SK-N-SH treated with all-trans-retinoic acid at 6 μM for 48 hours (cell line): ENCODE data around the gene CYP2U1.
A peak's percentile ranks its signal among the peaks of the same experiment; 100 is the strongest.

ENCODE experiments used
- ATAC-seq: fragments of 200-7000 bp; cut with Tn5 transposase; 3 replicates; pipeline ENCODE4 v1.9.1; 2020; ENCODE audit warnings: mild to moderate bottlenecking, moderate library complexity
- ARNTL ChIP-seq: fragments of 450-650 bp; formaldehyde crosslinking; IDR thresholded peaks from 2 replicates; pipeline ENCODE4 v1.5.0; 2020; ENCODE audit warnings: low read depth, mild to moderate bottlenecking, moderate library complexity, borderline replicate concordance
- BACH2 ChIP-seq: fragments of 250-450 bp; sonication (Bioruptor Pico); IDR thresholded peaks from 2 replicates; pipeline ENCODE4 v1.9.0; 2021; ENCODE audit warnings: mild to moderate bottlenecking, borderline replicate concordance
- CSDC2 ChIP-seq: fragments of 250-450 bp; sonication (Bioruptor Pico); IDR thresholded peaks from 2 replicates; pipeline ENCODE4 v1.5.0; 2020; ENCODE audit warnings: mild to moderate bottlenecking, moderate library complexity
- GLIS3 ChIP-seq: fragments of 250-450 bp; sonication (Bioruptor Pico); IDR thresholded peaks from 2 replicates; pipeline ENCODE4 v1.5.0; 2020; ENCODE audit warnings: mild to moderate bottlenecking, moderate library complexity
- ISL1 ChIP-seq: fragments of 250-450 bp; sonication (Bioruptor Pico); IDR thresholded peaks from 2 replicates; pipeline ENCODE4 v2.1.2; 2022; ENCODE audit warnings: mild to moderate bottlenecking, moderate library complexity
- OSR1 ChIP-seq: fragments of 250-450 bp; sonication (Bioruptor Pico); IDR thresholded peaks from 2 replicates; pipeline ENCODE4 v1.8.0; 2022; ENCODE audit warnings: moderate library complexity, mild to moderate bottlenecking, inconsistent platforms
- PPARA ChIP-seq: fragments of 250-450 bp; sonication (Bioruptor Pico); IDR thresholded peaks from 2 replicates; pipeline ENCODE4 v1.5.0; 2020; ENCODE audit warnings: mild to moderate bottlenecking, borderline replicate concordance
- RARB ChIP-seq: fragments of 250-450 bp; sonication (Bioruptor Pico); IDR thresholded peaks from 2 replicates; pipeline ENCODE4 v1.8.0; 2021; ENCODE audit warnings: mild to moderate bottlenecking, moderate library complexity
- SNAI2 ChIP-seq: fragments of 250-450 bp; sonication (Bioruptor Pico); IDR thresholded peaks from 2 replicates; pipeline ENCODE4 v1.5.0; 2020; ENCODE audit warnings: mild to moderate bottlenecking, moderate library complexity
- TCF4 ChIP-seq: fragments of 250-450 bp; sonication (Bioruptor Pico); IDR thresholded peaks from 2 replicates; pipeline ENCODE4 v1.8.0; 2021; ENCODE audit warnings: mild to moderate bottlenecking, moderate library complexity, borderline replicate concordance
- TOX ChIP-seq: fragments of 250-450 bp; sonication (Bioruptor Pico); IDR thresholded peaks from 2 replicates; pipeline ENCODE4 v1.8.0; 2021; ENCODE audit warnings: mild to moderate bottlenecking, moderate library complexity, borderline replicate concordance
- ZNF565 ChIP-seq: fragments of 450-650 bp; formaldehyde crosslinking; conservative IDR thresholded peaks from 2 replicates; pipeline ENCODE4 v1.5.0; 2020; ENCODE audit warnings: low read depth, mild to moderate bottlenecking, moderate library complexity
- ZNF70 ChIP-seq: fragments of 450-650 bp; formaldehyde crosslinking; IDR thresholded peaks from 2 replicates; pipeline ENCODE4 v1.5.0; 2020; ENCODE audit warnings: mild to moderate bottlenecking, moderate library complexity
- ZNF8 ChIP-seq: fragments of 450-650 bp; formaldehyde crosslinking; IDR thresholded peaks from 2 replicates; pipeline ENCODE4 v1.5.0; 2020; ENCODE audit warnings: mild to moderate bottlenecking, moderate library complexity
- TF ChIP-seq, protein P1 (sequence below): fragments of 250-450 bp; sonication (Bioruptor Pico); IDR thresholded peaks from 2 replicates; pipeline ENCODE4 v1.5.1; 2021; ENCODE audit warnings: mild to moderate bottlenecking, moderate library complexity
- TF ChIP-seq, protein P2 (sequence below): fragments of 250-450 bp; sonication (Bioruptor Pico); IDR thresholded peaks from 2 replicates; pipeline ENCODE4 v1.8.0; 2021; ENCODE audit warnings: low read depth, mild to moderate bottlenecking, moderate library complexity, borderline replicate concordance
- TF ChIP-seq, protein P3 (sequence below): fragments of 250-450 bp; sonication (Bioruptor Pico); IDR thresholded peaks from 2 replicates; pipeline ENCODE4 v1.5.1; 2020; ENCODE audit warnings: low read depth, mild to moderate bottlenecking, moderate library complexity
- TF ChIP-seq, protein P4 (sequence below): fragments of 250-450 bp; sonication (Bioruptor Pico); IDR thresholded peaks from 2 replicates; pipeline ENCODE4 v1.8.0; 2020; ENCODE audit warnings: mild to moderate bottlenecking, moderate library complexity, borderline replicate concordance

CYP2U1 gene

DNA sequence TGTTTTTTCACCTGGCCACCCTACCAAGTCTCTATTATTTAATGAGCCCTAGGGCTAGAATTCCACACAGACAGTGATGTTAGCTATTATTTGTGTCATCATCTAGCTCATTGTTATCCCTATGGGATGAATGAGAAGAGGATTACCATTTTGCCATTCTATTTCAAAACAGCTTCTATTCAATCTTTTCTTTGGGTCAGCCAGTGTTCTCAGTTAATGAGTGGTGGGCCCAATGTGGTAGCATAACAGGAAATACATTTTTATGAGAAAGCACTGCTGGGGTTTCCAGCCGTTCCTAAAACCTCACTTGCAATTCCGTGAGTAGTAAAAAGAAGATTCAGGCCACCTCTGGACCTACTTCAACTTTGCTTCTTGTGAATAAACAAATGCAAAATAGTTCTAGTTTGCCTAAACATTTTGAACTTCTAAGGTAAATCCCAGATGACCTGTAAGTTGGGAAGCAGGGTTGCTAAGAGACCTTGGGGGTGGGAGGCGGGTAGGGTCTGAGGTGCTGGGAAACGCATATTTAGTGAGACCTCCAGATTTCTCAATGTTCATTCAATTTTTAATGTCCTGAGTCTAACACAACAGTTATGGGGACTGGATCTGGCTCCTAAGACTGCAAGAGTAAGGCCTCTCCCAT, 24.8 kb upstream of the CYP2U1 start (continued):
- no peak for TF ChIP-seq TOX (CRISPR knock-in tag)
- TF ChIP-seq ARNTL (CRISPR knock-in tag), result no peak
- TF ChIP-seq, protein P1, sequence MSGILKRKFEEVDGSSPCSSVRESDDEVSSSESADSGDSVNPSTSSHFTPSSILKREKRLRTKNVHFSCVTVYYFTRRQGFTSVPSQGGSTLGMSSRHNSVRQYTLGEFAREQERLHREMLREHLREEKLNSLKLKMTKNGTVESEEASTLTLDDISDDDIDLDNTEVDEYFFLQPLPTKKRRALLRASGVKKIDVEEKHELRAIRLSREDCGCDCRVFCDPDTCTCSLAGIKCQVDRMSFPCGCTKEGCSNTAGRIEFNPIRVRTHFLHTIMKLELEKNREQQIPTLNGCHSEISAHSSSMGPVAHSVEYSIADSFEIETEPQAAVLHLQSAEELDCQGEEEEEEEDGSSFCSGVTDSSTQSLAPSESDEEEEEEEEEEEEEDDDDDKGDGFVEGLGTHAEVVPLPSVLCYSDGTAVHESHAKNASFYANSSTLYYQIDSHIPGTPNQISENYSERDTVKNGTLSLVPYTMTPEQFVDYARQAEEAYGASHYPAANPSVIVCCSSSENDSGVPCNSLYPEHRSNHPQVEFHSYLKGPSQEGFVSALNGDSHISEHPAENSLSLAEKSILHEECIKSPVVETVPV, result no peak
- TF ChIP-seq, all 23 proteins: peak for 0

DNA sequence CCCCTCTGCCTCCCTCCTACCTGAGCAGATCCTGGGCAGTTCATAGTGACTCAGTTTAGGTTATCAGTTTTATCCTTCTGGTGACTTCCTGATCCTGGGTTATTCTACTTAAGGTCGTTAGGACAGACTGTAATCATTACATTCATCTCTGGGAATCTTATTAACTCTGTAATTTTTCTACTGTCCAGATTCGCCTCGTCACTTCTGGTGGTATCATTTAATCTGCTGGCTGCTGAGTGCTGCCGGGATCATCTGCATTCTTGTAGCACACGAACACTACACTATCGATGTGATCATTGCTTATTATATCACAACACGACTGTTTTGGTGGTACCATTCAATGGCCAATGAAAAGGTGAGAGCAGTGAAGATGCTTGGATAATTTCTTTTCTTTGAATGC, 23.0 kb upstream of the CYP2U1 start:
- ATAC-seq, result no peak
- TF ChIP-seq GLIS3 (no peak), SNAI2 (CRISPR knock-in tag) (no peak), ZNF70 (CRISPR knock-in tag) (no peak)
- TF ChIP-seq, protein P2, sequence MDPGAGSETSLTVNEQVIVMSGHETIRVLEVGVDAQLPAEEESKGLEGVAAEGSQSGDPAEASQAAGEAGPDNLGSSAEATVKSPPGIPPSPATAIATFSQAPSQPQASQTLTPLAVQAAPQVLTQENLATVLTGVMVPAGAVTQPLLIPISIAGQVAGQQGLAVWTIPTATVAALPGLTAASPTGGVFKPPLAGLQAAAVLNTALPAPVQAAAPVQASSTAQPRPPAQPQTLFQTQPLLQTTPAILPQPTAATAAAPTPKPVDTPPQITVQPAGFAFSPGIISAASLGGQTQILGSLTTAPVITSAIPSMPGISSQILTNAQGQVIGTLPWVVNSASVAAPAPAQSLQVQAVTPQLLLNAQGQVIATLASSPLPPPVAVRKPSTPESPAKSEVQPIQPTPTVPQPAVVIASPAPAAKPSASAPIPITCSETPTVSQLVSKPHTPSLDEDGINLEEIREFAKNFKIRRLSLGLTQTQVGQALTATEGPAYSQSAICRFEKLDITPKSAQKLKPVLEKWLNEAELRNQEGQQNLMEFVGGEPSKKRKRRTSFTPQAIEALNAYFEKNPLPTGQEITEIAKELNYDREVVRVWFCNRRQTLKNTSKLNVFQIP (CRISPR knock-in tag), result no peak
- TF ChIP-seq, all 23 proteins: peak for 0

DNA sequence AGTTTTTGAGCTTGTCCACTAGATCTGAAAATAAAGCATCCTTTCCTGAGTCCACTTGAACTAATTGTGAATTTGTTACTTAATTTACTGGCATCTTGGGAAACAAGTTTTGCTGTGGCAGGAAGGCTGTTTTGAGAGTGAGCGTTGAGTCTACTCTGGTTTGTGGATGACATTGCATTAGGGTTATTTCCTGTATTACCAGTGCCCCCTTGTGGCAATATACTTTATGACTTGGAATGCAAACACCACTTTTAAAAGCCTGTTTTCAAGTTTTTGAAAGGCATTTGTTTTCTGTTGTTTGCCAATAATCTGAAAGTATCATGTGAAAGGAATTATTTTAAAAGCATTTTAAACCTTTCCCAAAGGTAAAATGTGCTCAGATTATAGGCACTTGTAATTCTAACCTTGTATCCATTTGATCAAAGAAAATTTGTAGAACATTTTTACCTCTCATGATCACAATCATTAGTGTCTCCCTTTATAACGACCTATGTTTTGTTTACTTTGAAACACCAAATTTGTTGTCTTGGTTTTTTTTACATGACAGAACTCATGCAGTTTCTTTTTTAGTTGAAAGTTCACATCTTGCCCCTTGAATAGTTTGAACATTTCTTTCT, 18.0 kb upstream of the CYP2U1 start:
- TF ChIP-seq, protein P3, sequence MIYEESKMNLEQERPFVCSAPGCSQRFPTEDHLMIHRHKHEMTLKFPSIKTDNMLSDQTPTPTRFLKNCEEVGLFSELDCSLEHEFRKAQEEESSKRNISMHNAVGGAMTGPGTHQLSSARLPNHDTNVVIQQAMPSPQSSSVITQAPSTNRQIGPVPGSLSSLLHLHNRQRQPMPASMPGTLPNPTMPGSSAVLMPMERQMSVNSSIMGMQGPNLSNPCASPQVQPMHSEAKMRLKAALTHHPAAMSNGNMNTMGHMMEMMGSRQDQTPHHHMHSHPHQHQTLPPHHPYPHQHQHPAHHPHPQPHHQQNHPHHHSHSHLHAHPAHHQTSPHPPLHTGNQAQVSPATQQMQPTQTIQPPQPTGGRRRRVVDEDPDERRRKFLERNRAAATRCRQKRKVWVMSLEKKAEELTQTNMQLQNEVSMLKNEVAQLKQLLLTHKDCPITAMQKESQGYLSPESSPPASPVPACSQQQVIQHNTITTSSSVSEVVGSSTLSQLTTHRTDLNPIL (CRISPR knock-in tag), result no peak
- no peak for TF ChIP-seq RARB (CRISPR knock-in tag)
- TF ChIP-seq, all 23 proteins: peak for 0
- ATAC-seq, result peak; percentile 88

DNA sequence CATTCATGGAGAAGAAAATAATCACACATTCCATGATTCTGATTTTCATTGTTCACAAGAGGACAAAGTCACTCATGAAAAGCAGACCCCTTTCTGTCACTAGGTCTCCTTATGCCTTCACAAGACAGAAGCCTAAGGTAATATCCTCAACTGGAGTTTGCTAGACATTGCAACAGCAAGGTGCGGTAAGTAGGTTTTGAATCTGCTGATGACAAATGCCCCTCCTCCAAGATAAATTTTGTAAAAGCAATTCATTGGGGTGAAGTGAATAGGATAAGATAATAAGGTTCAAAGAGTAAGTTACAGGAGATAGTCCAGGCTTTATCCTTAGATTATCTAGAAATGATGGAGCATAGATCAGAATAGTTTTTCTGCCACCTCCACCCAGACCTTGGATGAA, 16.1 kb upstream of the CYP2U1 start:
- no peak for TF ChIP-seq PPARA (CRISPR knock-in tag)
- TF ChIP-seq ZNF8 (CRISPR knock-in tag), result no peak
- TF ChIP-seq, protein P3 (CRISPR knock-in tag), result no peak
- no peak for TF ChIP-seq ISL1
- no peak for TF ChIP-seq ZNF565 (CRISPR knock-in tag)
- TF ChIP-seq OSR1 (CRISPR knock-in tag), result no peak
- TF ChIP-seq TOX (CRISPR knock-in tag), result no peak
- TF ChIP-seq, protein P2 (CRISPR knock-in tag), result no peak
- TF ChIP-seq GLIS3, result no peak
- TF ChIP-seq, protein P4, sequence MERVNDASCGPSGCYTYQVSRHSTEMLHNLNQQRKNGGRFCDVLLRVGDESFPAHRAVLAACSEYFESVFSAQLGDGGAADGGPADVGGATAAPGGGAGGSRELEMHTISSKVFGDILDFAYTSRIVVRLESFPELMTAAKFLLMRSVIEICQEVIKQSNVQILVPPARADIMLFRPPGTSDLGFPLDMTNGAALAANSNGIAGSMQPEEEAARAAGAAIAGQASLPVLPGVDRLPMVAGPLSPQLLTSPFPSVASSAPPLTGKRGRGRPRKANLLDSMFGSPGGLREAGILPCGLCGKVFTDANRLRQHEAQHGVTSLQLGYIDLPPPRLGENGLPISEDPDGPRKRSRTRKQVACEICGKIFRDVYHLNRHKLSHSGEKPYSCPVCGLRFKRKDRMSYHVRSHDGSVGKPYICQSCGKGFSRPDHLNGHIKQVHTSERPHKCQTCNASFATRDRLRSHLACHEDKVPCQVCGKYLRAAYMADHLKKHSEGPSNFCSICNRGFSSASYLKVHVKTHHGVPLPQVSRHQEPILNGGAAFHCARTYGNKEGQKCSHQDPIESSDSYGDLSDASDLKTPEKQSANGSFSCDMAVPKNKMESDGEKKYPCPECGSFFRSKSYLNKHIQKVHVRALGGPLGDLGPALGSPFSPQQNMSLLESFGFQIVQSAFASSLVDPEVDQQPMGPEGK (CRISPR knock-in tag), result no peak
- TF ChIP-seq BACH2, result no peak
- no peak for TF ChIP-seq TCF4
- TF ChIP-seq CSDC2 (CRISPR knock-in tag), result no peak
- no peak for TF ChIP-seq ZNF70 (CRISPR knock-in tag)
- TF ChIP-seq, protein P1, result no peak
- ATAC-seq, result no peak
